Endothelial cell of umbilical vein (primary cell): ENCODE data around the gene CC2D2A. TPM values are rescaled to one million over a fixed set of nuclear protein-coding genes. Genes with fewer than 3 reads are reported as not detected.

ENCODE experiments used
- BruUV-seq: library from RNA; stranded (reverse); fragments of 400-500 nt; replicated peaks from 2 replicates; lab custom pipeline; 2021; lab: Mats Ljungman, UMichigan
- CTCF ChIA-PET: fragments of 300-600, 350-600 bp; sonication (Branson Sonifier 250); formaldehyde crosslinking; loops from one replicate; lab custom pipeline; 2021; ENCODE audit warnings: antibody characterized with exemption, inconsistent platforms; lab: Charles Lee
- POLR2A ChIA-PET: fragments of 300-600, 350-600 bp; sonication (Branson Sonifier 250); formaldehyde crosslinking; loops from one replicate; lab custom pipeline; 2021; ENCODE audit warnings: antibody characterized with exemption, inconsistent platforms; lab: Charles Lee
- DNase-seq: peaks from one replicate; pipeline ENCODE4 v3.0.0-alpha.2; 2011; ENCODE audit warnings: low read depth, low spot score
- FAIRE-seq: peaks from 2 replicates; lab custom pipeline; 2011; peaks lifted over from hg19 to GRCh38; lab: Jason Lieb, UNC
- H2AFZ ChIP-seq: 2 replicates; pipeline ENCODE4 v1.6.0; 2012; ENCODE audit warnings: low read depth, low read length, control low read depth, inconsistent platforms
- H3K27ac ChIP-seq: 2 replicates; pipeline ENCODE4 v1.5.1; 2011; ENCODE audit warnings: low read depth, mild to moderate bottlenecking, control low read depth, low read length, moderate library complexity; ENCODE audit not compliant: insufficient read depth
- H3K27me3 ChIP-seq, 2 experiments: 2 replicates each; pipeline versions ENCODE4 v1.6.0 to v1.6.1; 2011; ENCODE audit warnings: low read length in 2 of 2, mixed read lengths in 1 of 2; ENCODE audit not compliant: control insufficient read depth in 2 of 2, insufficient read depth in 2 of 2
- H3K36me3 ChIP-seq, 2 experiments: 2 replicates in 1 of 2; 3 replicates in 1 of 2; pipeline ENCODE4 v1.5.1; 2011; ENCODE audit warnings: low read length in 2 of 2, mild to moderate bottlenecking in 1 of 2, moderate library complexity in 1 of 2; ENCODE audit not compliant: control insufficient read depth in 2 of 2, insufficient read depth in 2 of 2; ENCODE audit errors: extremely low read depth in 1 of 2
- H3K4me1 ChIP-seq: 3 replicates; pipeline ENCODE4 v1.5.1; 2011; ENCODE audit warnings: mild to moderate bottlenecking, low read length; ENCODE audit not compliant: control insufficient read depth, insufficient read depth; ENCODE audit errors: extremely low read depth
- H3K4me2 ChIP-seq: 2 replicates; pipeline ENCODE4 v1.6.1; 2011; ENCODE audit warnings: low read length, control low read depth, mixed read lengths; ENCODE audit not compliant: insufficient read depth
- H3K4me3 ChIP-seq, 3 experiments: fragments of 200-600 bp in 1 of 3; sonication (generic), shearing (Covaris generic) in 1 of 3; replicated peaks in 1 of 3; 2 replicates each; pipeline ENCODE4 v1.5.1; 2011 to 2016; ENCODE audit warnings: control low read depth in 3 of 3, low read length in 3 of 3, mild to moderate bottlenecking in 2 of 3, inconsistent platforms in 1 of 3, low read depth in 1 of 3, moderate library complexity in 1 of 3; ENCODE audit not compliant: insufficient read depth in 1 of 3
- H3K79me2 ChIP-seq: 2 replicates; pipeline ENCODE4 v1.6.0; 2012; ENCODE audit warnings: low read length, inconsistent platforms; ENCODE audit not compliant: control insufficient read depth, insufficient read depth
- H3K9ac ChIP-seq: replicated peaks from 2 replicates; pipeline ENCODE3; 2011; ENCODE audit warnings: low read length, control low read depth; ENCODE audit not compliant: insufficient read depth; ENCODE audit errors: extremely low read depth
- H3K9me1 ChIP-seq: replicated peaks from 3 replicates; pipeline ENCODE4 v1.6.0; 2011; ENCODE audit warnings: mild to moderate bottlenecking, low read length; ENCODE audit not compliant: control insufficient read depth, insufficient read depth; ENCODE audit errors: extremely low read depth
- H3K9me3 ChIP-seq: replicated peaks from 2 replicates; pipeline ENCODE4 v1.5.1; 2012; ENCODE audit warnings: low read length, inconsistent platforms; ENCODE audit not compliant: control insufficient read depth, insufficient read depth
- H4K20me1 ChIP-seq: replicated peaks from 2 replicates; pipeline ENCODE3; 2011; ENCODE audit warnings: mild to moderate bottlenecking, low read length; ENCODE audit not compliant: control insufficient read depth, insufficient read depth; ENCODE audit errors: extremely low read depth
- EZH2 ChIP-seq: IDR thresholded peaks from 2 replicates; pipeline ENCODE4 v1.6.1; 2012; ENCODE audit warnings: borderline replicate concordance, low read depth, mild to moderate bottlenecking, moderate library complexity, low read length, inconsistent platforms; ENCODE audit not compliant: severe bottlenecking
- FOS ChIP-seq: IDR thresholded peaks from 2 replicates; pipeline ENCODE4 v1.6.1; 2011; ENCODE audit warnings: mild to moderate bottlenecking, low read length, moderate library complexity, borderline replicate concordance; ENCODE audit not compliant: insufficient read depth
- GATA2 ChIP-seq: IDR thresholded peaks from 2 replicates; pipeline ENCODE4 v1.7.0; 2011; ENCODE audit warnings: low read depth, mild to moderate bottlenecking, moderate library complexity, mixed read lengths, low read length; ENCODE audit not compliant: insufficient read length, insufficient read depth
- JUN ChIP-seq: IDR thresholded peaks from 2 replicates; pipeline ENCODE4 v1.6.1; 2011; ENCODE audit warnings: borderline replicate concordance, low read depth; ENCODE audit not compliant: insufficient read length, insufficient read depth
- MAX ChIP-seq: IDR thresholded peaks from 2 replicates; pipeline ENCODE4 v1.6.1; 2011; ENCODE audit not compliant: insufficient read depth, insufficient read length
- POLR2A ChIP-seq: IDR thresholded peaks from 2 replicates; pipeline ENCODE4 v1.6.1; 2012; ENCODE audit warnings: low read depth, mild to moderate bottlenecking, control low read depth, low read length
- POLR2AphosphoS5 ChIP-seq: IDR thresholded peaks from 2 replicates; pipeline ENCODE4 v1.6.1; 2012; ENCODE audit warnings: low read depth, mild to moderate bottlenecking, control low read depth, low read length, moderate library complexity; ENCODE audit not compliant: insufficient read depth
- dilution Hi-C: fragments of 300-500 bp; cut with MboI; formaldehyde crosslinking; loops from one replicate; pipeline ENCODE4 v1.15.0; 2019; ENCODE audit warnings: low sequenced_read_pairs; ENCODE audit not compliant: extremely low pct_ligation_motif_present
- intact Hi-C: fragments of 100-400 bp; cut with micrococcal nuclease; formaldehyde crosslinking; loops from one replicate; pipeline ENCODE4 v1.10.0; 2022
- polyA plus RNA-seq, 4 experiments: library from polyadenylated mRNA; depleted of rRNA in 3 of 4; stranded (reverse) in 3 of 4; unstranded in 1 of 4; fragments of >200 nt; gene quantifications; 2 replicates each; pipeline versions ENCODE4 v1.2.1 to v1.2.3, GENCODE V29; 2011 to 2012; ENCODE audit warnings: missing spikeins in 1 of 4
- total RNA-seq: library from RNA; stranded (reverse); gene quantifications from 2 replicates; pipeline ENCODE4 v1.2.3, GENCODE V29; 2021
- TF ChIP-seq, protein P1 (sequence below), 2 donors: IDR thresholded peaks; 1 replicate in 1 of 2; 2 replicates in 1 of 2; pipeline ENCODE4 v1.5.1; 2011; ENCODE audit warnings: low read length in 2 of 2, mild to moderate bottlenecking in 2 of 2, moderate library complexity in 2 of 2, control low read depth in 1 of 2, inconsistent platforms in 1 of 2, low read depth in 1 of 2; ENCODE audit not compliant: insufficient read depth in 1 of 2; ENCODE audit errors: extremely low read depth in 1 of 2

CC2D2A gene
- total and polyA plus RNA-seq, 2 donors (not counting 3 experiments of a cell fraction or from before 2014, with no cell fraction given), result 10.2 to 22.4 TPM

GRCh38 chr4:15482842-15483241 lies 13.2 kb downstream of the CC2D2A start:
- H3K36me3 ChIP-seq, result no peaks in the 10 kb centered on the region
- DNase-seq (no peak), FAIRE-seq (no peak)
- POLR2A ChIA-PET, result no interaction called here
- H3K4me1 ChIP-seq, result peaks cover 10% of the 10 kb centered on the region
- no peak overlapping the region for H3K4me2 ChIP-seq
- H3K9me1 ChIP-seq, result no peaks in the 10 kb centered on the region
- no peak overlapping the region for H2AFZ ChIP-seq
- intact Hi-C loops (no loop called here), dilution Hi-C loops (no loop called here)
- H3K9ac ChIP-seq, result no peak overlapping the region
- H3K27me3 ChIP-seq, result no peaks in the 10 kb centered on the region
- H3K27ac ChIP-seq, result no peak overlapping the region
- H4K20me1 ChIP-seq, result no peaks in the 10 kb centered on the region
- no peak overlapping the region for H3K4me3 ChIP-seq
- no peak for TF ChIP-seq GATA2
- no peak for TF ChIP-seq EZH2
- TF ChIP-seq JUN, result no peak
- TF ChIP-seq FOS, result no peak
- TF ChIP-seq MAX, result no peak
- TF ChIP-seq POLR2A, result no peak
- no peaks in the 10 kb centered on the region for H3K79me2 ChIP-seq
- CTCF ChIA-PET, result no interaction called here
- BruUV-seq, result no TSS peak
- H3K9me3 ChIP-seq, result no peaks in the 10 kb centered on the region

DNA sequence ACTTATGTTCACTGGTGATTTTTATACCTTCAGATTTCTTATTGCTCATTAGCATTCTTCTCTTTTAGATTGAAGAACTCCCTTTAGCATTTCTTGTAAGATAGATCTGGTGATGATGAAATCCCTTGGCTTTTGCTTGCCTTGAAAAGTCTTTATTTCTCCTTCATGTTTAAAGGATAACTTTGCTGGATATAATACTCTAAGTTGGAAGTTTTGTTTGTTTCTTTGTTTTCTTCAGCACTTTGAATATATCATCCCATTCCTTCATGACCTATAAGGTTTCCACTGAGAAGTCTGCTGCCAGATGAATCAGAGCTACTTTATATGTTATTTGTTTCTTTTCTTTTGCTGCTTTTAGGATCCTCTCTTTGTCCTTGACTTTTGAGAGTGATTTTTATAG lies 18.5 kb downstream of the CC2D2A start:
- H4K20me1 ChIP-seq, result no peaks in the 10 kb centered on the region
- ChIA-PET CTCF (interaction anchor here (1.6 kb wide), 1 partner anchor 468 kb away, joined by 5 read pairs; no protein-coding TSS in a partner anchor), POLR2A (no interaction called here)
- no peaks in the 10 kb centered on the region for H3K79me2 ChIP-seq
- no TSS peak for BruUV-seq
- TF ChIP-seq GATA2 (no peak), FOS (no peak), POLR2AphosphoS5 (no peak)
- TF ChIP-seq, protein P1, sequence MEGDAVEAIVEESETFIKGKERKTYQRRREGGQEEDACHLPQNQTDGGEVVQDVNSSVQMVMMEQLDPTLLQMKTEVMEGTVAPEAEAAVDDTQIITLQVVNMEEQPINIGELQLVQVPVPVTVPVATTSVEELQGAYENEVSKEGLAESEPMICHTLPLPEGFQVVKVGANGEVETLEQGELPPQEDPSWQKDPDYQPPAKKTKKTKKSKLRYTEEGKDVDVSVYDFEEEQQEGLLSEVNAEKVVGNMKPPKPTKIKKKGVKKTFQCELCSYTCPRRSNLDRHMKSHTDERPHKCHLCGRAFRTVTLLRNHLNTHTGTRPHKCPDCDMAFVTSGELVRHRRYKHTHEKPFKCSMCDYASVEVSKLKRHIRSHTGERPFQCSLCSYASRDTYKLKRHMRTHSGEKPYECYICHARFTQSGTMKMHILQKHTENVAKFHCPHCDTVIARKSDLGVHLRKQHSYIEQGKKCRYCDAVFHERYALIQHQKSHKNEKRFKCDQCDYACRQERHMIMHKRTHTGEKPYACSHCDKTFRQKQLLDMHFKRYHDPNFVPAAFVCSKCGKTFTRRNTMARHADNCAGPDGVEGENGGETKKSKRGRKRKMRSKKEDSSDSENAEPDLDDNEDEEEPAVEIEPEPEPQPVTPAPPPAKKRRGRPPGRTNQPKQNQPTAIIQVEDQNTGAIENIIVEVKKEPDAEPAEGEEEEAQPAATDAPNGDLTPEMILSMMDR (IDR thresholded peaks at IDR 0.05; ENCODE audit: extremely low read depth in 1 of 2, insufficient read depth in 1 of 2, low read depth in 1 of 2, low read length in 2 of 2), result no peak
- no peaks in the 10 kb centered on the region for H3K27me3 ChIP-seq
- H3K36me3 ChIP-seq, result no peaks in the 10 kb centered on the region
- H3K27ac ChIP-seq, result no peak overlapping the region
- no peak overlapping the region for H2AFZ ChIP-seq
- no peak for DNase-seq
- intact Hi-C loops, result no loop called here
- no peak overlapping the region for H3K4me2 ChIP-seq
- no peaks in the 10 kb centered on the region for H3K9me1 ChIP-seq
- dilution Hi-C loops, result no loop called here
- FAIRE-seq, result no peak
- H3K4me3 ChIP-seq, result no peak overlapping the region
- H3K9me3 ChIP-seq, result no peaks in the 10 kb centered on the region
- H3K4me1 ChIP-seq, result no peaks in the 10 kb centered on the region
- H3K9ac ChIP-seq, result no peak overlapping the region
